Right lobe of liver (tissue), 4 donors: ENCODE data around the gene TMEM238.

ENCODE experiments used
- CTCF ChIP-seq, 4 donors: fragments of 200-600 bp in 3 of 4; fragments of 450-650 bp in 1 of 4; IDR thresholded peaks; one replicate each; pipeline versions ENCODE4 v1.5.1 to v1.8.0; 2016 to 2022; ENCODE audit warnings: antibody characterized with exemption in 4 of 4, mild to moderate bottlenecking in 2 of 4
- POLR2A ChIP-seq: fragments of 450-650 bp; IDR thresholded peaks from one replicate; pipeline ENCODE4 v1.6.1; 2017; ENCODE audit warnings: antibody characterized with exemption, mild to moderate bottlenecking
- donor health status: DM: no; HTN: no; CAD: no.
- donor health status: DM: no; HTN: no; CAD: no.
- donor health status: DM: no; HTN: yes; CAD: no.

GRCh38 chr19:55373306-55373992, 10.6 kb downstream of the TMEM238 start:
- no peak for TF ChIP-seq CTCF (IDR thresholded peaks at IDR 0.05)
- no peak for TF ChIP-seq POLR2A
